GM12878 (cell line): Measurements from ENCODE around the gene NPLOC4.

Experiments
- EP300 ChIP-seq, 2 experiments: fragments of 150-350 bp in 1 of 2; IDR thresholded peaks; 2 replicates each; pipeline ENCODE4 v1.6.1; 2011 to 2012; ENCODE audit warnings: low read depth in 2 of 2, low read length in 2 of 2, borderline replicate concordance in 1 of 2, improper control_type of control experiment in 1 of 2, inconsistent platforms in 1 of 2; ENCODE audit not compliant: control insufficient read depth in 1 of 2
- KLF5 ChIP-seq: fragments of 450-650 bp; IDR thresholded peaks from 2 replicates; pipeline ENCODE4 v1.6.1; 2014; ENCODE audit warnings: mild to moderate bottlenecking; ENCODE audit not compliant: partially characterized antibody
- MXI1 ChIP-seq: fragments of 150-350 bp; IDR thresholded peaks from 2 replicates; pipeline ENCODE4 v1.6.1; 2011; ENCODE audit warnings: low read depth, mild to moderate bottlenecking, inconsistent platforms, low read length, improper control_type of control experiment
- POLR2A ChIP-seq: IDR thresholded peaks from 2 replicates; pipeline ENCODE4 v1.6.1; 2011; ENCODE audit warnings: low read depth, mild to moderate bottlenecking, low read length
- POLR2AphosphoS5 ChIP-seq: IDR thresholded peaks from 2 replicates; pipeline ENCODE4 v1.6.1; 2011; ENCODE audit warnings: mild to moderate bottlenecking, low read length, inconsistent platforms
- RAD21 ChIP-seq: IDR thresholded peaks from 2 replicates; pipeline ENCODE4 v1.6.1; 2011; ENCODE audit warnings: mild to moderate bottlenecking, low read depth, low read length, moderate library complexity; ENCODE audit not compliant: insufficient read depth
- RFX5 ChIP-seq: IDR thresholded peaks from 2 replicates; pipeline ENCODE4 v1.6.1; 2011; ENCODE audit warnings: low read depth, low read length, improper control_type of control experiment
- SMC3 ChIP-seq: IDR thresholded peaks from 2 replicates; pipeline ENCODE4 v1.6.1; 2011; ENCODE audit warnings: low read length, improper control_type of control experiment, borderline replicate concordance
- SUZ12 ChIP-seq: fragments of 200-600 bp; sonication (generic); IDR thresholded peaks from one replicate; pipeline ENCODE4 v1.6.1; 2018; ENCODE audit warnings: antibody characterized with exemption, mild to moderate bottlenecking; ENCODE audit not compliant: unreplicated experiment
- TBL1XR1 ChIP-seq: IDR thresholded peaks from 2 replicates; pipeline ENCODE4 v1.6.1; 2012; ENCODE audit warnings: low read depth, low read length, improper control_type of control experiment
- YY1 ChIP-seq: IDR thresholded peaks from 2 replicates; pipeline ENCODE4 v1.6.1; 2011; ENCODE audit warnings: low read depth, mild to moderate bottlenecking, low read length
- TF ChIP-seq, protein P1 (sequence below), 3 experiments: IDR thresholded peaks in 2 of 3; conservative IDR thresholded peaks in 1 of 3; 2 replicates each; pipeline ENCODE4 v1.5.1; 2011; ENCODE audit warnings: low read depth in 3 of 3, low read length in 3 of 3, mild to moderate bottlenecking in 3 of 3, control low read depth in 2 of 3, moderate library complexity in 2 of 3, inconsistent platforms in 1 of 3, mixed read lengths in 1 of 3; ENCODE audit not compliant: control insufficient read depth in 2 of 3, insufficient read depth in 1 of 3; ENCODE audit errors: extremely low read depth in 1 of 3
- TF ChIP-seq, protein P2 (sequence below): fragments of 450-650 bp; IDR thresholded peaks from 2 replicates; pipeline ENCODE4 v1.6.1; 2017; ENCODE audit warnings: mild to moderate bottlenecking

DNA sequence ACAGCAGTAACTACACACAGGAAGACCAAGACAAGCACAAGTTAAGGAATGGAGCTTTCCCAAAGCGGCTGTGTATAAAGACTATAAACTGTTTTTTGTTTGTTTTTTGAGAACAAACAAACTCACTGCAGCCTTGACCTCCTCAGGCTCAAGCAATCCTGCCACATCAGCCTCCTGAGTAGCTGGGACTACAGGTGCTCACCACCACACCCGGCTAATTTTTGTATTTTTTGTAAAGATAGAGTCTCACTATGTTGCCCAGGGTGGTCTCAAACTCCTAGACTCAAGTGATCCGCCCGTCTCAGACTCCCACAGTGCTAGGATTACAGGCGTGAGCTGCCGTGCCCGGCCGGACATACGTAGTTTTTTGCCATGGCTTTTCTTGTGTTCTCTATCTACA lies 23.5 kb upstream of the NPLOC4 start:
- TF ChIP-seq, protein P1, sequence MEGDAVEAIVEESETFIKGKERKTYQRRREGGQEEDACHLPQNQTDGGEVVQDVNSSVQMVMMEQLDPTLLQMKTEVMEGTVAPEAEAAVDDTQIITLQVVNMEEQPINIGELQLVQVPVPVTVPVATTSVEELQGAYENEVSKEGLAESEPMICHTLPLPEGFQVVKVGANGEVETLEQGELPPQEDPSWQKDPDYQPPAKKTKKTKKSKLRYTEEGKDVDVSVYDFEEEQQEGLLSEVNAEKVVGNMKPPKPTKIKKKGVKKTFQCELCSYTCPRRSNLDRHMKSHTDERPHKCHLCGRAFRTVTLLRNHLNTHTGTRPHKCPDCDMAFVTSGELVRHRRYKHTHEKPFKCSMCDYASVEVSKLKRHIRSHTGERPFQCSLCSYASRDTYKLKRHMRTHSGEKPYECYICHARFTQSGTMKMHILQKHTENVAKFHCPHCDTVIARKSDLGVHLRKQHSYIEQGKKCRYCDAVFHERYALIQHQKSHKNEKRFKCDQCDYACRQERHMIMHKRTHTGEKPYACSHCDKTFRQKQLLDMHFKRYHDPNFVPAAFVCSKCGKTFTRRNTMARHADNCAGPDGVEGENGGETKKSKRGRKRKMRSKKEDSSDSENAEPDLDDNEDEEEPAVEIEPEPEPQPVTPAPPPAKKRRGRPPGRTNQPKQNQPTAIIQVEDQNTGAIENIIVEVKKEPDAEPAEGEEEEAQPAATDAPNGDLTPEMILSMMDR (IDR thresholded peaks at IDR 0.05 in 2 of 3, conservative IDR thresholded peaks at IDR 0.05 in 1 of 3; ENCODE audit: control insufficient read depth in 2 of 3, extremely low read depth in 1 of 3, insufficient read depth in 1 of 3, low read depth in 3 of 3, low read length in 3 of 3): no peak
- TF ChIP-seq KLF5 (no peak), RFX5 (no peak), POLR2AphosphoS5 (no peak), SMC3 (no peak), POLR2A (no peak), EP300 (IDR thresholded peaks at IDR 0.05; ENCODE audit: borderline replicate concordance in 1 of 2, control insufficient read depth in 1 of 2, low read depth in 2 of 2, low read length in 2 of 2) (no peak), MXI1 (no peak), TBL1XR1 (no peak), RAD21 (no peak), SUZ12 (no peak), YY1 (no peak)
- TF ChIP-seq, protein P2, sequence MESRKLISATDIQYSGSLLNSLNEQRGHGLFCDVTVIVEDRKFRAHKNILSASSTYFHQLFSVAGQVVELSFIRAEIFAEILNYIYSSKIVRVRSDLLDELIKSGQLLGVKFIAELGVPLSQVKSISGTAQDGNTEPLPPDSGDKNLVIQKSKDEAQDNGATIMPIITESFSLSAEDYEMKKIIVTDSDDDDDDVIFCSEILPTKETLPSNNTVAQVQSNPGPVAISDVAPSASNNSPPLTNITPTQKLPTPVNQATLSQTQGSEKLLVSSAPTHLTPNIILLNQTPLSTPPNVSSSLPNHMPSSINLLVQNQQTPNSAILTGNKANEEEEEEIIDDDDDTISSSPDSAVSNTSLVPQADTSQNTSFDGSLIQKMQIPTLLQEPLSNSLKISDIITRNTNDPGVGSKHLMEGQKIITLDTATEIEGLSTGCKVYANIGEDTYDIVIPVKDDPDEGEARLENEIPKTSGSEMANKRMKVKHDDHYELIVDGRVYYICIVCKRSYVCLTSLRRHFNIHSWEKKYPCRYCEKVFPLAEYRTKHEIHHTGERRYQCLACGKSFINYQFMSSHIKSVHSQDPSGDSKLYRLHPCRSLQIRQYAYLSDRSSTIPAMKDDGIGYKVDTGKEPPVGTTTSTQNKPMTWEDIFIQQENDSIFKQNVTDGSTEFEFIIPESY: no peak
